ENCODE data around the gene FBXO24.
A peak's percentile ranks its signal among the peaks of the same experiment; 100 is the strongest.

The FBXO24 gene

GRCh38 chr7:100574362-100575205 is 11.5 kb upstream of the FBXO24 start:
- no peak for DNase-seq (ENCODE audit: low read depth)

GRCh38 chr7:100575206-100575631 is 10.9 kb upstream of the FBXO24 start:
- DNase-seq (ENCODE audit: low read depth) = no peak

GRCh38 chr7:100575746-100576383 is 10.3 kb upstream of the FBXO24 start:
- DNase-seq (ENCODE audit: low read depth) = no peak

GRCh38 chr7:100576384-100576993 is 9.6 kb upstream of the FBXO24 start:
- no peak for DNase-seq (ENCODE audit: low read depth)

GRCh38 chr7:100577103-100577502 is 9.0 kb upstream of the FBXO24 start:
- no peak for DNase-seq (ENCODE audit: low read depth)

- no peak for DNase-seq (ENCODE audit: low read depth)
Observed at GRCh38 chr7:100577507-100577906, 8.6 kb upstream of the FBXO24 start.

GRCh38 chr7:100578246-100579183 is 7.6 kb upstream of the FBXO24 start:
- DNase-seq (ENCODE audit: low read depth) = no peak

- no peak for DNase-seq (ENCODE audit: low read depth)
Observed at GRCh38 chr7:100580466-100581283, 5.5 kb upstream of the FBXO24 start.

GRCh38 chr7:100582041-100582579 is 4.0 kb upstream of the FBXO24 start:
- DNase-seq (ENCODE audit: low read depth) = no peak

GRCh38 chr7:100582650-100583049 is 3.5 kb upstream of the FBXO24 start:
- DNase-seq (ENCODE audit: low read depth) = no peak

- DNase-seq (ENCODE audit: low read depth) = peak; percentile 40
Observed at GRCh38 chr7:100583132-100584053, 2.7 kb upstream of the FBXO24 start.

GRCh38 chr7:100584054-100584682 is 2.0 kb upstream of the FBXO24 start:
- DNase-seq (ENCODE audit: low read depth) = no peak

- no peak for DNase-seq (ENCODE audit: low read depth)
Observed at GRCh38 chr7:100584683-100585510, 1.2 kb upstream of the FBXO24 start.

- peak; percentile 36 for DNase-seq (ENCODE audit: low read depth)
Observed at GRCh38 chr7:100585511-100586265, 440 bp upstream of the FBXO24 start, which contains the start of gene LRCH4. LRCH4 (minus strand) TSS chr7:100586129; CDS start chr7:100586100, 29 bp downstream.

- no peak for DNase-seq (ENCODE audit: low read depth)
Observed at GRCh38 chr7:100588438-100588837, 2.3 kb downstream of the FBXO24 start.

GRCh38 chr7:100589341-100589947 is 3.3 kb downstream of the FBXO24 start:
- DNase-seq (ENCODE audit: low read depth) = no peak
